Muscle of back (tissue), 11 donors: ENCODE results near the gene CNTRL. TPM values are rescaled to one million over a fixed set of nuclear protein-coding genes. Genes with fewer than 3 reads are reported as not detected.
"Not testable (repeated sequence)": the region's sequence is repeated elsewhere in the genome, so short reads cannot be mapped to it uniquely, and the experiment has no call there.

Source experiments
- DNase-seq, 3 donors: peaks; one replicate each; pipeline versions ENCODE4 v3.0.0 to v3.0.0-alpha.2; 2013
- polyA plus RNA-seq, 10 donors: library from polyadenylated mRNA; unstranded; fragments of 120-200 nt; gene quantifications; one replicate each; pipeline ENCODE4 v1.2.1, GENCODE V29; 2013; ENCODE audit not compliant: insufficient read length in 10 of 10

CNTRL gene
- polyA plus RNA-seq, 10 donors, result 12.9 to 25.0 (median 18.2) TPM

GRCh38 chr9:121071756-121072421 lies 2.9 kb upstream of the CNTRL start:
- DNase-seq, result peak; percentile 43 to 83 (median 54)

GRCh38 chr9:121073038-121073437 lies 1.7 kb upstream of the CNTRL start:
- DNase-seq, result peak; percentile 87 to 95 (median 90)

- no peak for DNase-seq
Observed at GRCh38 chr9:121075251-121076036, 689 bp downstream of the CNTRL start.

- no peak for DNase-seq
Observed at GRCh38 chr9:121082075-121082474, 7.3 kb downstream of the CNTRL start.

GRCh38 chr9:121085661-121086060 lies 10.9 kb downstream of the CNTRL start:
- no peak for DNase-seq

GRCh38 chr9:121088576-121088975 lies 13.8 kb downstream of the CNTRL start:
- no peak for DNase-seq

- DNase-seq, result not testable (repeated sequence)
Observed at GRCh38 chr9:121090743-121091142, 16.0 kb downstream of the CNTRL start.

GRCh38 chr9:121095057-121095456 lies 20.3 kb downstream of the CNTRL start:
- no peak for DNase-seq

GRCh38 chr9:121098567-121099198 lies 23.9 kb downstream of the CNTRL start:
- no peak for DNase-seq

- DNase-seq, result not testable (repeated sequence)
Observed at GRCh38 chr9:121104054-121104453, 29.3 kb downstream of the CNTRL start.

- DNase-seq, result no peak
Observed at GRCh38 chr9:121105531-121105930, 30.8 kb downstream of the CNTRL start.

GRCh38 chr9:121107029-121107428 lies 32.3 kb downstream of the CNTRL start:
- DNase-seq, result no peak

GRCh38 chr9:121107881-121108280 lies 33.1 kb downstream of the CNTRL start:
- no peak for DNase-seq

GRCh38 chr9:121115466-121115865 lies 40.7 kb downstream of the CNTRL start:
- DNase-seq, result no peak

GRCh38 chr9:121118266-121118665 lies 43.5 kb downstream of the CNTRL start:
- DNase-seq, result no peak

GRCh38 chr9:121120386-121120785 lies 45.6 kb downstream of the CNTRL start:
- no peak for DNase-seq

GRCh38 chr9:121121582-121122087 lies 46.9 kb downstream of the CNTRL start:
- DNase-seq, result peak; percentile 96 to 99 (median 96)

- DNase-seq, result peak in 2 of 3 donors; percentile 9 to 42
Observed at GRCh38 chr9:121122246-121123032, 47.7 kb downstream of the CNTRL start.

- no peak for DNase-seq
Observed at GRCh38 chr9:121123816-121124535, 49.2 kb downstream of the CNTRL start.

GRCh38 chr9:121125590-121125989 lies 50.8 kb downstream of the CNTRL start:
- DNase-seq, result no peak

GRCh38 chr9:121129384-121129783 lies 54.6 kb downstream of the CNTRL start:
- DNase-seq, result not testable (repeated sequence)
